ENCODE measurements around the gene P2RX1.

P2RX1 gene

GRCh38 chr17:3925684-3926485, 9.6 kb upstream of the P2RX1 start:
- no peak for DNase-seq (ENCODE audit: low read depth, low spot score)

- DNase-seq (ENCODE audit: low read depth, low spot score): no peak
These were observed 8.5 kb upstream of the P2RX1 start for GRCh38 chr17:3924512-3925350.

- no peak for DNase-seq (ENCODE audit: low read depth, low spot score)
These were observed 7.4 kb upstream of the P2RX1 start for GRCh38 chr17:3923466-3924190.

- DNase-seq (ENCODE audit: low read depth, low spot score): no peak
These were observed 6.5 kb upstream of the P2RX1 start for GRCh38 chr17:3922765-3923164.

- DNase-seq (ENCODE audit: low read depth, low spot score): no peak
These were observed 5.4 kb upstream of the P2RX1 start for GRCh38 chr17:3921502-3922319.

GRCh38 chr17:3921006-3921405, 4.7 kb upstream of the P2RX1 start:
- DNase-seq (ENCODE audit: low read depth, low spot score): no peak

DNA sequence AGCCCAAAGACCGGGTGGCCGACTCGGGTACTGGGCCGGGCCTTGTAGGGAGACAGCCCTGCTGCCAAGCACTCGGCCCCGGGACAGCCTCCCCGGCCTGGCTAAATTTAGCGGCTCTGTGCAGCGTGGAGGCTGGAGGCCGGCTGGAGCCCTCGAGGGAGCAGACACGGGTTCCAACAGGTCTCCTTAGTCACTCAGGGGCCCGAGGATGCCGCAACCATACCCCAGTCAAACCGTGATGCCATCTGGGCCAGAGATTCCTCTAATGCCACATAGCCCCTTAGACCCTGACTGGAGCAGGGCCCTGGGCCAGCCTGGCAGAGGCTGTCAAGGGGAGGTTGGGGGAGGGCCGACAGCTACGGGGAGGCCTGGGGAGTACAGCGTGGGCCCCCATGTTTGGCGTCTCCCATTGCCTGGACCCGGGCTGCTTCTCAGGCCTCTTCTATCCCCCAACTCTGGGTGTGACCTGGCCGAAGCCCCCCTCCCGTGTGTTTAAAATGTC, 2.9 kb upstream of the P2RX1 start:
- DNase-seq (ENCODE audit: low read depth, low spot score): no peak

DNA sequence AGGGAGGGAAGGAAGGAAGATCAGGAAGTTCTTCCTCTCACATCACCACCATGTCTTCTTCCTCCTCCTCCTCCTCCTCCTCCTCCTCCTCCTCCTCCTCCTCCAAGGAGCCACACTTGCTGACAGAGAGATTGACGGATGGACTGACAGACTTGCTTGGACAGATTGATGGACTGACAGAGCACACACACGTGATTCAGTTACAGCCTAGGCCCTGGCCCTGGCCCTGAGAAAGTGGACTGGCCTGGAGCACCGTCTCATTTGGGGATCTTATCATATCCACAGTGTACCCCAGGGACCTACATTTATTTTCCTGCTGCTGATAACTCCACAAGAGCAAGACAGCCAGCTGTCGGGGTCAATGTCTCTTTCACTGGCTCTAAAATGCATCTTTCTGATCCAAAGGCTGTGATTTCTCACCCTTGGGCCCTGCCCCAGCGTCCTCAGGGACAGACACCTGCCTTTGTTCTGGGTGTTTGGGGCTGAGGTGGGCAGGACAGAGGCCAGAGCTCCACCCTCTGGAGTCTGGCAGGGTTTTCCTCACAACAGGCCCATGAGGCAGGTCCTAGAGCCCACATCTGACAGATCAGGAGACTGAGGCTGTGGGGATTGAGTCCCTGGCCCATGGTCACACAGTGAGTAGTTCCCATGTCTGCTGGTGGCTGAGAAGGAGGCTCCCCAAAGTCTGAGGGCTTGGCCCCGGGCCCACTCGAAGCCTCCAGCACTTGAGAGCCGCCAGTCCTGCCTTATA, 2.3 kb upstream of the P2RX1 start:
- no peak for DNase-seq (ENCODE audit: low read depth, low spot score)

DNA sequence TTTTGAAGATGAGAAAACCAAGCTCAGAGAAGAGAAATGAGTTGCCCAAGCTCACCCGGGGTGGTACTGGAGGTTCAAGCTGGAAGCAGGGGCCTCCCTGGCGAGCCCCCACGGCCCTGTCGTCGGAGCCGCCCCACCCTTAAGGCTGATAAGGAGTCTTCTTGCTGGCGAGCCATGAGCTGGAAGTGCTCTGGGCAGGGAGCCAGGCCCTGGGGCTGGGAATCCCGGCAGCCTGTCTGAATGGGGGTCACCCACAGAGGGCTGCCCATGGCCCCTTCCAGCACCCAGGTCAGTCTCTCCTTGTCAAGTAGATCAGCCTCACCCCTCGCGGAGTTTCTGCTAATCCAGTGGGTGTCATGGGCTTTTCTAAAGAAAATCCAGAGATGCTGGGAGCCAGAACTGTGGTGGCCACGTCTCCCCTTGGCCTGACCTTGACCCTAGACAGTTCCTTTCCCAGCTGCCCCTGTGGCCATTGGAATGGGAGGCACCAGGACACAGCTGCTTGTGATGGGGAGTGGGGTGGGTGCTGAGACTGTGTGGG, 1.2 kb upstream of the P2RX1 start:
- no peak for DNase-seq (ENCODE audit: low read depth, low spot score)

DNA sequence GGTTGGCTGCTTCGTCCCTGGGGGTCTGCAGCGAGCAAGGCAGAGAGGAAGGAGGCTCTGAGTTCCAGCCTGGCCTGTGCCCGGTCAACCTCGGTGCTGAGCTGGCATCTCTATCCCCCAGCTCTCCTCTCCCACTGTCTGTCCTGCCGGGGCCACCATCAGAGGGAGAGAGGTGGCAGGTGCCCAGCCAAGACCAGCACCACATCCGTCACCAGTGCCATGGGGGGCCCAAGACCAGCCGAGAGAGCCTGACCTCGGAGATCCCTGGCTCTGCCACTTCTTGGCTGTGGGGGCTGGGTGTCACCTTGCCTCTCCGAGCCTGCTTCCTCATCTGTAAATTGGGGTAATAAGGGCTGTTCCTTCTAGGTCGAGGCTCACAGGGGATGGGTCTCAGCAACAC, 560 bp upstream of the P2RX1 start:
- DNase-seq (ENCODE audit: low read depth, low spot score): no peak

- DNase-seq (ENCODE audit: low read depth, low spot score): no peak
These were observed 677 bp downstream of the P2RX1 start for GRCh38 chr17:3915581-3915994.

GRCh38 chr17:3914312-3914670, 2.0 kb downstream of the P2RX1 start:
- no peak for DNase-seq (ENCODE audit: low read depth, low spot score)

- DNase-seq (ENCODE audit: low read depth, low spot score): no peak
These were observed 2.5 kb downstream of the P2RX1 start for GRCh38 chr17:3913531-3914311.

GRCh38 chr17:3912827-3913226, 3.4 kb downstream of the P2RX1 start:
- DNase-seq (ENCODE audit: low read depth, low spot score): no peak

DNA sequence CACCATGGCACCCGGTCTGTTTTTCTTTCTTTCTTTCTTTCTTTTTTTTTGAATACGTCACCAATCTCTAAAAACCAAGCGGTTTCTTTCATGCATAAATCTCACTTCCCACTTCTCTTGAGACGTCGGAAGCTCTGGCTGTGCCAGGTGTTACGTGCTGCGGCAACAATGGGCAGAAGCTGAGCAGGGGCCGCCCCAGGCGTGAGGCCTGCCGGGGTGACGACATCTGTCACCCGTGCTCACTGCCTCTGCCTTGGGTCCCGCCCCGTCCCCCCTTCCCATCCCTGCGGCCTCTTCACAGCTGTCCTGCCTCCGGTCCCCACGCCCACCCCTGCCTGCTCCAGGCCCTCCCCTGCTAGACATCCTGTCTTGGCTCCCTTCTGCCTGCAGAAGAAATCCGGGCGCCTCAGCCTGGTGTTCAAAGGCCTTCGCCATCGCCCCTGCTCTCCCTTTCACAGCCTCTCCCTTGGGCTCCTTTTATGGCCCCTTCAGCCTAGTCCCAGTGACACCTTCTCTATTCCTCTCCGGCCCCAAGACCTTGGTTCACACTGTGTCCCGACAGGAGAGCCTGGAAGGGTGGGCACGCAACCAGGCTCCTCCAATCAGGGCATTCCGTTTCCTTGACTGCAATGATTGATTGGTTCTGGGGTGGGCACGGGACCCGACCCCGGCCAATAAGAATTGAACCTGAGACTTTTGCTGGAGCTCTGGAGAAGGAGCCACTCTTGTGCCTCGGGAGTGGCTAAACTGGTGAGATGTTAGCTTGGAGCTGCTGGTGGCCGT, 4.8 kb downstream of the P2RX1 start:
- DNase-seq (ENCODE audit: low read depth, low spot score): no peak

- no peak for DNase-seq (ENCODE audit: low read depth, low spot score)
These were observed 5.6 kb downstream of the P2RX1 start for GRCh38 chr17:3910420-3911270.

GRCh38 chr17:3909257-3909656, 7.0 kb downstream of the P2RX1 start:
- no peak for DNase-seq (ENCODE audit: low read depth, low spot score)
